Smooth muscle cell of the brain vasculature (primary cell): Measurements from ENCODE around the gene FGF12.

Experiments
- DNase-seq: peaks from one replicate; pipeline ENCODE4 v3.0.0-alpha.2; 2012; ENCODE audit warnings: low read depth, low spot score

The FGF12 gene

GRCh38 chr3:192340031-192340430, 387.3 kb downstream of the FGF12 start:
- no peak for DNase-seq

- DNase-seq, result no peak
These were observed 388.1 kb downstream of the FGF12 start for GRCh38 chr3:192339214-192339613.

- no peak for DNase-seq
These were observed 391.1 kb downstream of the FGF12 start for GRCh38 chr3:192336286-192336685.

GRCh38 chr3:192332386-192333291, 394.7 kb downstream of the FGF12 start:
- no peak for DNase-seq

GRCh38 chr3:192331749-192332385, 395.5 kb downstream of the FGF12 start:
- no peak for DNase-seq

- no peak for DNase-seq
These were observed 400.7 kb downstream of the FGF12 start for GRCh38 chr3:192326656-192327055.

GRCh38 chr3:192317564-192317963, 409.8 kb downstream of the FGF12 start:
- DNase-seq, result no peak

- no peak for DNase-seq
These were observed 413.7 kb downstream of the FGF12 start for GRCh38 chr3:192313605-192314004.

- DNase-seq, result no peak
These were observed 419.7 kb downstream of the FGF12 start for GRCh38 chr3:192307631-192308030.

- no peak for DNase-seq
These were observed 424.1 kb downstream of the FGF12 start for GRCh38 chr3:192303235-192303634.

- DNase-seq, result no peak
These were observed 424.6 kb downstream of the FGF12 start for GRCh38 chr3:192302721-192303120.

- no peak for DNase-seq
These were observed 427.4 kb downstream of the FGF12 start for GRCh38 chr3:192299921-192300320.

GRCh38 chr3:192296845-192297244, 430.5 kb downstream of the FGF12 start:
- no peak for DNase-seq

GRCh38 chr3:192284443-192285072, 442.8 kb downstream of the FGF12 start:
- DNase-seq, result no peak

GRCh38 chr3:192281207-192281880, 446.0 kb downstream of the FGF12 start:
- no peak for DNase-seq

- DNase-seq, result no peak
These were observed 447.7 kb downstream of the FGF12 start for GRCh38 chr3:192279664-192280063.

GRCh38 chr3:192277477-192277876, 449.9 kb downstream of the FGF12 start:
- no peak for DNase-seq

GRCh38 chr3:192275741-192276355, 451.5 kb downstream of the FGF12 start:
- no peak for DNase-seq

- no peak for DNase-seq
These were observed 453.7 kb downstream of the FGF12 start for GRCh38 chr3:192273697-192274010.

- no peak for DNase-seq
These were observed 454.2 kb downstream of the FGF12 start for GRCh38 chr3:192273001-192273696.

- no peak for DNase-seq
These were observed 465.3 kb downstream of the FGF12 start for GRCh38 chr3:192262001-192262400.
